ENCODE results near the gene ZNF575.
"Not testable (repeated sequence)": the region's sequence is repeated elsewhere in the genome, so short reads cannot be mapped to it uniquely, and the experiment has no call there.

ZNF575 gene

DNA sequence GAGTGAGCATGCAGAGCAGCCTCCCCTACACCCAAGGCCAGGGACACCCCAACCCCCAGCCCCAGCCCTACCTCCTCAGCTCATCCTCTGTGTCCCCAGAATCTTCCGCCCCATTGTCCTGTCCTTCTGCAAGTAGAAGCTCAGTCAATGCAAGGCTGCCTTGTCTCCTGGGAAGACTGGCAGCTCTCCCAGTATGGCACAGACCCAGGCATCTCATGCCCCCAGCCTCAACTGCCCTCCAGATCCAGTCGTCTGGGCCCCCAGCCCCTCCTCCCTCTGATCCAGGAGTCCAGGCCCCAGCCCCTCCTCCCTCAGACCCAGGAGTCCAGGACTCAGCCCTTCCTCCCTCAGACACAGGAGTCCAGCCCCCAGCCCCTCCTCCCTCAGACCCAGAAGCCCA is 13.0 kb downstream of the ZNF575 start:
- no peak overlapping the region for H3K27ac ChIP-seq
- no peak overlapping the region for H2AFZ ChIP-seq
- no peaks in the 10 kb centered on the region for H3K79me2 ChIP-seq
- no peaks in the 10 kb centered on the region for H3K4me1 ChIP-seq
- TF ChIP-seq, protein P1, sequence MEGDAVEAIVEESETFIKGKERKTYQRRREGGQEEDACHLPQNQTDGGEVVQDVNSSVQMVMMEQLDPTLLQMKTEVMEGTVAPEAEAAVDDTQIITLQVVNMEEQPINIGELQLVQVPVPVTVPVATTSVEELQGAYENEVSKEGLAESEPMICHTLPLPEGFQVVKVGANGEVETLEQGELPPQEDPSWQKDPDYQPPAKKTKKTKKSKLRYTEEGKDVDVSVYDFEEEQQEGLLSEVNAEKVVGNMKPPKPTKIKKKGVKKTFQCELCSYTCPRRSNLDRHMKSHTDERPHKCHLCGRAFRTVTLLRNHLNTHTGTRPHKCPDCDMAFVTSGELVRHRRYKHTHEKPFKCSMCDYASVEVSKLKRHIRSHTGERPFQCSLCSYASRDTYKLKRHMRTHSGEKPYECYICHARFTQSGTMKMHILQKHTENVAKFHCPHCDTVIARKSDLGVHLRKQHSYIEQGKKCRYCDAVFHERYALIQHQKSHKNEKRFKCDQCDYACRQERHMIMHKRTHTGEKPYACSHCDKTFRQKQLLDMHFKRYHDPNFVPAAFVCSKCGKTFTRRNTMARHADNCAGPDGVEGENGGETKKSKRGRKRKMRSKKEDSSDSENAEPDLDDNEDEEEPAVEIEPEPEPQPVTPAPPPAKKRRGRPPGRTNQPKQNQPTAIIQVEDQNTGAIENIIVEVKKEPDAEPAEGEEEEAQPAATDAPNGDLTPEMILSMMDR (IDR thresholded peaks at IDR 0.05): no peak
- H3K36me3 ChIP-seq (ENCODE audit: control insufficient read depth, insufficient read depth, low read length): no peaks in the 10 kb centered on the region
- H3K4me2 ChIP-seq (ENCODE audit: low read length): no peak overlapping the region
- H3K9ac ChIP-seq: no peak overlapping the region
- no peak overlapping the region for H3K4me3 ChIP-seq (ENCODE audit: low read depth, low read length)
- H3K27me3 ChIP-seq (ENCODE audit: control insufficient read depth, insufficient read depth, low read length): no peaks in the 10 kb centered on the region
- no peaks in the 10 kb centered on the region for H3K9me3 ChIP-seq (ENCODE audit: control insufficient read depth, low read length)

DNA sequence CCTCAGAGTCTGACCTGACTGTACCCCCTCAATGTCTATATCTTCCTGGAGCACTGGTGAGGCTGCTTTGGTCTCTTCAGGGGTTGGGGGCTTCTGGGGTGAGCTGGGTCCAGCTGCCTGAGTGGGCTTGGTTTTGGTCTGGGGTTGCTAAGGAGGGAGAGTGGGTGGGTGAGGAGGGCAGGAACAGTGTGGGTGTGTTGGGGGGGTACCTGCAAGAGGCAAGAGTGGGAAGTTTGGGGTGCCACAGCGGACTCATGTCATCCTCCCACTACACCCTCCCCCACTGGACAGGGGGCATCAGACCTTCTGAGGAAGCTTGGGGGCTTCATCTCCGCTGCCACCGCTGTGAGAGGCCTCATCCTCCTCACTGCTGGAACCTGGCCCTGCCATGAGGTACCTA is 13.6 kb downstream of the ZNF575 start:
- Histone ChIP-seq H2AFZ (no peak overlapping the region), H3K4me3 (ENCODE audit: low read depth, low read length) (no peak overlapping the region), H3K9ac (no peak overlapping the region), H3K4me1 (no peaks in the 10 kb centered on the region), H3K79me2 (no peaks in the 10 kb centered on the region), H3K27me3 (ENCODE audit: control insufficient read depth, insufficient read depth, low read length) (no peaks in the 10 kb centered on the region), H3K9me3 (ENCODE audit: control insufficient read depth, low read length) (no peaks in the 10 kb centered on the region), H3K36me3 (ENCODE audit: control insufficient read depth, insufficient read depth, low read length) (no peaks in the 10 kb centered on the region), H3K4me2 (ENCODE audit: low read length) (no peak overlapping the region), H3K27ac (no peak overlapping the region)
- TF ChIP-seq, protein P1 (IDR thresholded peaks at IDR 0.05): no peak

DNA sequence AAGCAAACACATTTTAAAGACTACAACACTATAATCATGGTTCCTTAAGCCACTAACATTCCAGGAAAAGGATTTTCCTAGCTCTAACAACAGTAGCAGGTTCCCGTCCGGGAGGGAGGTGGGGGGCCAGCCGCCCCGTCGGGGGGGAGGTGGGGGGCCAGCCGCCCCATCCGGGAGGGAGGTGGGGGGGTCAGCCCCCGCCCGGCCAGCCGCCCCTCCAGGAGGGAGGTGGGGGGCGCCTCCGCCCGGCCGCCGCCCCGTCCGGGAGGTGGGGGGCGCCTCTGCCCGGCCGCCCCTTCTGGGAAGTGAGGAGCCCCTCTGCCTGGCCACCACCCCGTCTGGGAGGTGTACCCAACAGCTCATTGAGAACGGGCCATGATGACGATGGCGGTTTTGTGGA is 14.9 kb downstream of the ZNF575 start:
- H3K4me3 ChIP-seq (ENCODE audit: low read depth, low read length); H2AFZ ChIP-seq; H3K79me2 ChIP-seq; H3K27me3 ChIP-seq (ENCODE audit: control insufficient read depth, insufficient read depth, low read length); H3K36me3 ChIP-seq (ENCODE audit: control insufficient read depth, insufficient read depth, low read length); H3K4me1 ChIP-seq; H3K9ac ChIP-seq; H3K9me3 ChIP-seq (ENCODE audit: control insufficient read depth, low read length); H3K4me2 ChIP-seq (ENCODE audit: low read length); H3K27ac ChIP-seq: not testable (repeated sequence)

DNA sequence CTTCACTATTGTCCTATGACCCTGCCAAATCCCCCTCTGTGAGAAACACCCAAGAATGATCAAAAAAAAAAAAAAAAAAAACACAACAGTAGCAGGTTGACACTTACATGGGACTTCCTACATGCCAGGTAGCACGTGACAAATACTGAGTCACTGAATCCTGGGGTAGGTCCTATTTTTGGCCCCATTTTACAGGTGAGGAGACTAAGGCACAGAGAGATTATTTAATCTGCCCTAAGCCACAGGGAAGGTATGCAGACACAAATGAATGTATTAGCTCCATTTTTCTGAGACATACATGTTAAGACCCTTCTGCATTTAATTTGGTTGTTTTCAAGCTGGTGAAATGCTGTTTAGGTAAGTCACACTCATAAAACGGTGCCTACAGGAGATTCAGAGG is 15.7 kb downstream of the ZNF575 start:
- H3K4me3 ChIP-seq (ENCODE audit: low read depth, low read length): no peak overlapping the region
- H3K27me3 ChIP-seq (ENCODE audit: control insufficient read depth, insufficient read depth, low read length): no peaks in the 10 kb centered on the region
- no peaks in the 10 kb centered on the region for H3K36me3 ChIP-seq (ENCODE audit: control insufficient read depth, insufficient read depth, low read length)
- H3K4me1 ChIP-seq: no peaks in the 10 kb centered on the region
- TF ChIP-seq, protein P1 (IDR thresholded peaks at IDR 0.05): no peak
- no peak overlapping the region for H3K9ac ChIP-seq
- H3K79me2 ChIP-seq: no peaks in the 10 kb centered on the region
- no peaks in the 10 kb centered on the region for H3K9me3 ChIP-seq (ENCODE audit: control insufficient read depth, low read length)
- no peak overlapping the region for H3K4me2 ChIP-seq (ENCODE audit: low read length)
- H2AFZ ChIP-seq: no peak overlapping the region
- H3K27ac ChIP-seq: no peak overlapping the region

DNA sequence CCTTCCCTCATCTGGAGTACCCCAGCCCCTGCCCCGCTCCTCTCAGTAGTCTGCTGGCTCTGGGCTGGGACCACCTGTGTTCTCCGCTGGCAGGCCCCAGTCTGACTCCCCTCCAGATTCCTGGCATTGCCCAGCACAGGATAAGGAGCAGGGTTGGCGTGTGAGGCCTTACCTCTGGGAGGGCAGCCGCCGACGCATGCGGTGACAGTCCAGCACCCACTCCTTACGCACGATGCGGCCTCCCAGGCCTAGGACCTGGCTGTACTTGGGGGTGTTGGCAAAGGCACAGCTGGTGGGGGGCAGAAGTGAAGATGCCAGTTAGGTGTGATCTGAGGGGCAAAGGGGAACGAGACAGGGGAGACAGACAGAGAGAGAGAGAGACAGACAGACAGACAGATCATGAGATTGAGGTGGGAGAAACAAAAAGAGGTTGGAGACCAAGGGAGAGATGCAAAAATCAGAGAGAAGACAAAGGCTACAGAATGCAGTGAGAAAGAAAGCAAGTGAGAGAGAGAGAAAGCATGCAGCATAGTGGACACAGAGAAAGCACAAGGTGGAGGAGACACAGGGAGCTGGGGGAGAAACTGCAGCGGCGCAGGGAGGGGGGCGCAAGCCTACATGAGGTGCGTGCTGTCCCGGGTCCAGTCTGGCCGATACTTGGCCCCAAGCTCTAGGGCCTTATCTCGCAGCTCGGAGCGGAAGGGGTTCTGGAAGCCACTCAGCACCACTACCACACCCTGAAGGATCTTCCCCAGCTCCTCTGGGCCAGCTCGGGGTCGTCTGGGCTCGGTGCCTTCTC is 18.6 kb downstream of the ZNF575 start:
- no peak overlapping the region for H3K9ac ChIP-seq
- no peaks in the 10 kb centered on the region for H3K27me3 ChIP-seq (ENCODE audit: control insufficient read depth, insufficient read depth, low read length)
- H3K4me2 ChIP-seq (ENCODE audit: low read length): no peak overlapping the region
- H3K79me2 ChIP-seq: peaks cover 7% of the 10 kb centered on the region
- TF ChIP-seq, protein P1 (IDR thresholded peaks at IDR 0.05): no peak
- no peaks in the 10 kb centered on the region for H3K9me3 ChIP-seq (ENCODE audit: control insufficient read depth, low read length)
- H2AFZ ChIP-seq: no peak overlapping the region
- no peak overlapping the region for H3K4me3 ChIP-seq (ENCODE audit: low read depth, low read length)
- H3K27ac ChIP-seq: no peak overlapping the region
- no peaks in the 10 kb centered on the region for H3K4me1 ChIP-seq
- no peaks in the 10 kb centered on the region for H3K36me3 ChIP-seq (ENCODE audit: control insufficient read depth, insufficient read depth, low read length)
